Measurements from ENCODE around the gene OR8K1.

- no peak for TF ChIP-seq CTCF (conservative IDR thresholded peaks at IDR 0.05)
- no peak for TF ChIP-seq ZFX (IDR thresholded peaks at IDR 0.05)
Measured at GRCh38 chr11:56314844-56315243, 31.0 kb upstream of the OR8K1 start, which contains the start of gene OR8K3.

Data from C4-2B (cell line).